ENCODE results near the gene CAPN11.

Gene CAPN11

DNA sequence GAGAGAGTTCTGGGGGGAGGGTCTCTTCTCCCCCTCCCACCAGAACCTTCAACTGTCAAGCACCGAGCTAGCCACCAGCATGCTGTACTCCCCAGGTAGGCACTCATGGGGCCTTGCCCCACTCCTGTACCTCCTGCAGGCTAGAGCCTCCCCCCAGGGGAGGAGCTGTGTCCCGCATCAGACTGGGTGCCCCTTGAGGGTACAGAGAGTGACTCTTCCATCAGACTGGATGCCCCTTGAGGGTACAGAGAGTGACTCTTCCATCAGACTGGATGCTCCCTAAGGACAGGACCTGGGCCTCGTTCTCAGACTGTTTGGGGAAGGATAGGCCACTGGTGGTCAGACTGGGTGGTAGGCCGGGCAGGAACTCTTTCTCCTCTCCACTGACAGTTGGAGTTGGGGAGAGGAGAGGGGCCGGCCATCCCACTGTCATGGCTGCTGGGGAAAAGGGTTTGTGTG lies at the start of gene CAPN11:
Gene CAPN11 (plus strand): TSS at position 51 of the 459 bp plus-strand sequence. CDS start 29 bp downstream, at position 80.
- no peak for DNase-seq (ENCODE audit: low read depth in 2 of 2)

DNA sequence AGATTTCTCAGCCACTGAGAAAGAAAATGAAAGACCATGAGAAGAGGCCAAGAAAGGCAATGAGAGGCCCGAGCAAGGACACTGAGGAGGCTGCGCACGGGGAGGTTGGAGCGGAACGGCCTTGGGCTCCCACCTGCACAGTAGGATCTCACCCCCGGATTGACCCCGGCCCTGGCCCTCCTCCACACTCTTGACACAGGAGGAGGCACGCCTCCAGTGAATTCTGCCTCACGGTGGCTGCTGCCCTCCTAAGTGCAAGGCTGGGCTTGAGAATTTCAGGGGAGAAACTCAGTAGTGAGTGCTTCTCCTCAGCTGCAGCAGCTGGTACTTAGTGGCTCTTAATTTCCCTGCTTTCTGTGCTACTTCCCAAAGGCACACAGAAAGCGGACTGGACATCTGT lies 49.4 kb upstream of the CAPN11 start:
- DNase-seq (ENCODE audit: low read depth in 2 of 2), result no peak

DNA sequence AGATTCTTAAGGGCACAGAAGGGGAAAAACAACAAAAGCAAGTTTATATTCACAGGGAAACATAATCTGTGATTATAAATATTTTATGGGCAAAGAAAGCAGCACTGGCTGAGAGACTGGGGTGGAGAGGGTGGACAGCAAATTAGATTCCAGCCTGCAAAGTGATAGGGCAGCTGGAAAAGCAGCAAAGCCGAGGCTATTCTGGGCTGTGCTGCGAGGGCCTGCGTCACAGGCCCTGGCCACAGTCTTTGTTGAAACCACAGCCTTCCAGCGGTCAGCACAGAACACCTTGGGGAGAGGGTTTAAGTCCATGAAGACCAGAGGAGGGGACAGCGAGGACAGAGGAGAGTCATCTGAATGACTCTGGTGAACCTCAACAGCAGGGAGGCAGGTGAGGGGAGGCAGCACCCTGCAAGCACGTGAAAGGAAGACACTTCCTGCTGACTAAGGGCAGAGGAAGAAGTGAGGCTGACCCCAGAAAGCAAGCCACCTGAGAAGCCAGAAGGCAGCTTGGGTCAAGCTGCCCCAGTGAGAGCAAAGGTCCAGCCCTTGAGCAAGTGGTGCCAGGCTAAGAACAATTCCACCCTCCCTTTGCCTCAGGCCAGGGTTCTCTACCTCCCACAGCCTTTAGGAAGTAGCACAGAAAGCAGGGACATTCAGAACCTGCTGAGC lies 48.5 kb upstream of the CAPN11 start:
- DNase-seq (ENCODE audit: low read depth in 2 of 2), result no peak

DNA sequence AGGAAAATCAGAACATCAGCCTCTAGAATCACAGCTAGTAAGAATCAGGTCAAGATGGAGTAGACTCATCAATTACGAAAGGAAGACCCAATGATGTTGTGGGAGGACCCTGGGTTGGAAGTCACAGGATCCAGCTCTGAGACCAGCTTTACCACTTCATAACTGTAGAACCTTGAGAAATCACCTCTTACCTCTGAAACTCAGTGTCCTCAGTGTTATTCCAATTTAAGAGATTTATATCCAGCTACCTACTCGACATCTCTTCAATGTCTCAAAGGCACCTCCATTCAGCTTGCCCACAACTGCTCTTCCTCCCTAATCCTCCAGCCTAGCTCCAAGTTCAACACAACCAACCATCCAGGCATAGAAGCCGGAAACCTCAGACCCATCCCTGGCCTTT lies 47.7 kb upstream of the CAPN11 start:
- DNase-seq (ENCODE audit: low read depth in 2 of 2), result no peak

DNA sequence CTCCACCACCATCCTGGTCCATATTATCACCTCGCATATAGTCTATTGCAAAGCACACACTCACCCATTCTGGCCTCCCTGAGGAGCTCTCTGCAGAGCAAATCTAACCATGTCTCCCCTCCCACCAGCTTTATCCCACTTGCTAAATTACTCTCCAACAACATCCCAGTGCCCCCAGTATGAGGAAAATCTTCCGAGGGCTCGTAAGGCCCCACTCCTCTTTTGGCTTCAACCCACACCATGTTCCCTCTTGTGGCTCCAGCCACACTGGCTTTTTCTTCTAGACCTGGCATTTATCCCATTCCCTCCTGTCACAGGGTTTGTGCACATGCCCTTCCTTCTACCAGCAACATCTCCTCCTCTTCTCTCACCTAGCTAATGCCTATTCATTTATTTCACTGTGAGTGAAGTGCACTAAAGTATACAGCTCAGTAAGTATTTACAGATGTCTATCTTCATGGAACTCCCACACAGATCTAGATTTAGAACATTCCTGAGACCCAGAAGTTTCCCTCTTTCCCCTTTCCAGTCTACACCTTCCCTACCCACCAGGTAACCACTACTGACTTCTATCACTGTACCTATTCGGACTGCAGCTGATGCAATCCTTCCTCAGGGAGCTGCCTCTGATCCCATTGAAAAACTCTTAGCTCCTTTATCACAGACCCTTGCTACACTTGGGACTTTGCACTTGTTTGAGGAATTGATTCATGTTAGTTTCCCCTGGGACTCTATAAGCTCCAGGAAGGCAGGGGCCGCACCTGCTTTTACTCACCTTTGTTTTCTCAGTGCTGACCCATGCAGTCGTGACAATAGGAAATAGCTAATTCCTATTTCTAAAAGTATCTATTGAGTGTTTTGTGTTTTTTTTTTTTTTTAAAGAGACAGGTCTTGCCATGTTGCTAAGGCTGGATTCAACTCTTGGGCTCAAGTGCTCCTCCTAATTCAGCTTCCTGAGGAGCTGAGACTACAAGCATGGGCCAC lies 46.9 kb upstream of the CAPN11 start:
- DNase-seq (ENCODE audit: low read depth in 2 of 2), result no peak

DNA sequence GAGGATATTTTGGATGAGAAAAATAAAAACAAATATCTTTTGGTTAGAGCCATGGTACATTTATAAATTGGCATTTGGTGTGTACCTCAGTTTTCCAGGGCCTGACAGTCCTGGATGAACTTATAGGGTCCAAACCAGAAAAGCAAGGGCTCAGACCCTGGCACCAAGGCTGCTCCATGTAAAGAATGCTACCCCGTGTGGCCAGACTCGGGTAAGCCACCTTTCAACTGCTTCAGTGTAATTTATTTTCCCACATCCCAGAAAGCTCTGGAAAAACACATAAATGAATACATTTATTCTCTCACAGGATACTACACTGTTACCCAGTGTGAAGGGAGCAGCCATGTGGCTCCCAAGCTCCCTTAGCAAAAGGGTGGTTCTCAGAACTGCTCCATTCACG lies 45.2 kb upstream of the CAPN11 start:
- no peak for DNase-seq (ENCODE audit: low read depth in 2 of 2)

DNA sequence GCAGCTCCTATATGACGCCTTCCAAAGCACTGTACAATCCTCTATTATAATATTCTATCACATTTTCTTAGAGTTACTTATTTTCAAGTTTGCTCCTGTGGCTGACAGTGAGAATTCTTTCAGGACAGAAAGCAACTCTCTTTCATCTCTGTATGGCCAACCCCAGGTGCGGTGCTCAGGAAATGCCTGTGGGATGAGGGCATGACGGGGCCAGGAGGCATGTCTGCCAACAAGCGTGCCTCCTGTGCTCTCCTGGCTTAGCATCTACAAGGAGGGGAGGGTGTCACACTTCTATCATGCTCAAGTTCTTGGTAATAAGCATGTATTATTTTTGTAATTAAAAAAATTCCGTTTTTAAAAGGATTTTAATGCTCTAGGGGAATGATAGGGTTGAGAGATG lies 42.8 kb upstream of the CAPN11 start:
- DNase-seq (ENCODE audit: low read depth in 2 of 2), result no peak

DNA sequence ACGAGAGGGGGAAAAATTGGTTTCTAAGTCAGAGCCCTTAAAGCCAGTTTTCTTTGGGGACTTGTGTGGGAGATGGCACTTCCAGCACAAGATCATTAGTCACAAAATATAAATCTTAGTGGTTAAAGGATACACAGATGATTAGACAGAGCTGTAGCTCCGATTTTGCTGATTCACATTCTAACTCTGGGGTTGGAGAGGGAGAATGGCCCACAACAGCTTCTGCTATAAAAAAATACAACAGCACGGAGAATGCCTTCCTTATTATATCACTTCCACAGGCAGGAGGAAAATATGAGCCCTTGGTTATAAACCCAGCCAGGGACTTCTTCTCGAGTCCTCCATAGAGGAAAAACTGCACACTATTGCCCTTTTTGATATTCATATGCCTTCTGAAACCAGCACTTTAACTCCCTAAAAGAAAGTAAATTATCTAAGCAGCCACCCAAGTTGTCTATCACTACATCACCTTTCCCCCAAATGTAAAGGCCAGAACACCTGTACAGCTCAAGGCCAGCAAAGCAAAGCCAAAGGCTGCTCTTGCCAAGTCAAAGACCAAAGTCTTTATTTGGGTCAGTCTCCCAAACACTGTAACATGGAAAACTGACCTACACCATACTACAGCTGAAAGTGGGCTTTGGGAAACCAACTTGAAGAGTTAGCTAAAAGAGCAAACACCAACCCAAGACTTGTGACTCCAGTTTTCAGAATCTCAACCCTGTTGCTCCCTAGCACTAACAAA lies 41.8 kb upstream of the CAPN11 start:
- no peak for DNase-seq (ENCODE audit: low read depth in 2 of 2)

DNA sequence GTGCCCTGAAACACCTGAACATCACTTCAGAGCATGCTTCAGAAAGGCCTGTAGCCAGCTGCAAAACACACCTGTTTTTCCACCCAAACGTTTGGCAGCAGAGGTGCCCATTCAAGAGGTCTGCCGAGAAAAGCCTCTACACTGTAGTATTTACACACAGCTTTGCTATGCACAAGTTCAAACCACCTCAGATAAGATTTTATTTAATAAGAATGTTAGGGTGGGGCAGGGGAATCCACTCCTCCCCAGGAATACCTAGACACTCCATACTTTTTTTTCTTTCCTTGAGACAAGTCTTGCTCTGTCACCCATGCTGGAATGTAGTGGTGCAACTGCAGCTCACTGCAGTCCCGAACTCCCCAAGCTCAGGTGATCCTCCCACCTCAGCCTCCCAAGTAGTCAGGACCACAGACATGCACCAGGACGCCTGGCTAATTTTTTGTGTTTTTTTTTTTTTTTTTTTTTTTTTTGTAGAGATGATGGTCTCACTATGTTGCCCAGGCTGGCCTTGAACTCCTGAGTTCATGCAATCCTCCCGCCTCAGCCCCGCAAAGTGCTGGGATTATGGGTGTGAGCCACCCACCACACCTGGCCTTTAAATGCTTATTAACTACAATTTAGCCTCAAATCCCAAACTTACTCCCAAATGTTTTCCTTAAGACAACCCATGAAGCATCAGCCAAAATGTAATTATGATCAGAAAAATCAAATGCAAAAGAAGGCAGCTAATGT lies 41.1 kb upstream of the CAPN11 start:
- DNase-seq (ENCODE audit: low read depth in 2 of 2), result no peak

DNA sequence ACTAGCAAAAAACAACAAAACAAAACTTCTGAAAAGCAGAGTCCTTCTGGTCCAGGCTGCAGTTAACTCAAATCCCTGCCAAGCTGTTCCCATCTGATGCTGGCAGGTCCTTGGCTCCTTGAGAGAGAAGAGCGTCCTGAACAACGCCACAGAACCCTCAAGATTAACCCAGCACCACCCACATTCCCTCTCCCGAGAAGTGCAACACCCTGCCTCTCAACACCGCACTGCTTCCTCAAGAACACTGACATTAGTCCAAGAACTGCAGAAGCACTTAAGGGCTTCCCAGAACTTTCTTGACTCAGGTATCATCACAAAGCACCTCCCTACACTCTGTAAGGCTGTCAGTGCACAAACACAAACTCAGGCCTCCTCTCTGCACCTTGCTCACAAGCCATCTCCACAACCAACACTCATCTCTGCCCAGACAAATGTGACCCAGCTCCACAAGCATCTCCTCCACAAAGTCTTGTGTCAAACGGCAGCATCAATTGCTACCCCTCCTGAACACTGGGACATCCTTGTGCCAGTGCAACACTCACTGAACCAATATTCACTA lies 38.8 kb upstream of the CAPN11 start:
- no peak for DNase-seq (ENCODE audit: low read depth in 2 of 2)

DNA sequence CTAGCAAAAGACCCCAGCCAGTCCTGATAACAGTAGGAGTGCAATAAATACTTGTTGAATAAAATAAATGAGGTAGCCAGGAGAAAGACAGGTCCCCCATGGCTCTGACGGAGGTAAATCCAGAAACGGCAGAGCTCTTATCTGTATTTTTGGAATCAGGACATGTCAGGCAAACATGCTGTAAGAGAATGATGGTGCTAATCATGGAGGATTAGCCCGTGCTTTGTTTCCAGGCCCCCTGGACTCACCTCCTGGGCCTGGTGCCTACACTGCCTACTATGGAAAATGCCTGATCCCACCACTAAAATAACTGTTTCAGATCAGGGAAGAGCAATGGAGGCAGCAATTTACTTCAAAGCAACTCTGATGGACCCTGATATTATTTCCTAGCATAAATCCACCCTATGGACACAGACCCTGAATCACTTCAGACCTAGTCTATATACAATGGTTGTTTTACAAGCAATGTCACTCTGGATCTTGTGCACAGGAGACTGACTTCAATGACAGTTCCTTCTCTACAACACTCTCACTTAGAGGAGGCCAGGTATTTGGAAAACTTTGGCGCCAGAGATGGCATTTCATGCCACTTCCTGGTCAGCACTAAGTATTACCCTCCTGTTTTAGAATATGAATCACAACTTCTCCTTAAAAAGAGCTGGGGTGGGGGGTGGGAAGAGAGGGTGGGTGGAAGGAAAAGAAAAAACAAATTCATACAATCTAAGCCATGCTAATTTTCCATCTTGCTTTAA lies 37.8 kb upstream of the CAPN11 start:
- no peak for DNase-seq (ENCODE audit: low read depth in 2 of 2)

DNA sequence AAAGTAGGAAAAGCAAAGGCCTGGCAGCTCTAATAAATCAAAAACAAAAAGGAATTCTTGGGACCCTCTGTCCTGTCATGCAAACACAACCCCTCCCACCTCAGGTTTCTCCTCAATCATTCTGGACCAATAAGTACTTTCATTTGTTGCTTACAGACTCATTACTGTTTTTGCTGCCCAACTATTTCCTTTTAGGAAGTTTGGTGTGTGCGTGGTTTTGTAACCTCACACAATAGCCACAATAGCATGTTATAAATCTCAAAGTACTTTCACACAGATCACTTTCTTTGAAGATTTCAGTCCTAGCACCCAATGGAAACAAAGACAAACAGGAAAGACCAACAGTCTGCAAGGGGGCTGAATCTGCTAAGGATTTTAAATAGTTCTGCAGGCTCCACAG lies 35.8 kb upstream of the CAPN11 start:
- no peak for DNase-seq (ENCODE audit: low read depth in 2 of 2)

DNA sequence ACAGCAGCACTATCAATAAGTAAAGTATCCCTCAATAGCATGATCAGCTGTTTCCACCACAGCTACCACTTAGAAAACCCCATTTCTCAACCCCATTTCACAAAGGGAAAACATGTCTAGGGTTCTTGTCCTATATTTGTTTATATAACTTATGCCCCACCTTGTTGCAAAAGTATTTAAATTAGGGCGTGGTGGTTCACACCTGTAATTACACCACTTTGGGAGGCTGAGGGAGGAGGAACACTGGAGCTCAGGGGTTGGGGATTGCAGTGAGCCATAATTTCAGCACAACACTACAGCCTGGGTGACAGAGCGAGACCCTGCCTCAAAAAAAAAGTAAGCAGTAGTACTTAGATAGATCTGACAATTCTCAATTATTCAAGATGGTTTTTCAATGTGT lies 35.1 kb upstream of the CAPN11 start:
- DNase-seq (ENCODE audit: low read depth in 2 of 2), result no peak

DNA sequence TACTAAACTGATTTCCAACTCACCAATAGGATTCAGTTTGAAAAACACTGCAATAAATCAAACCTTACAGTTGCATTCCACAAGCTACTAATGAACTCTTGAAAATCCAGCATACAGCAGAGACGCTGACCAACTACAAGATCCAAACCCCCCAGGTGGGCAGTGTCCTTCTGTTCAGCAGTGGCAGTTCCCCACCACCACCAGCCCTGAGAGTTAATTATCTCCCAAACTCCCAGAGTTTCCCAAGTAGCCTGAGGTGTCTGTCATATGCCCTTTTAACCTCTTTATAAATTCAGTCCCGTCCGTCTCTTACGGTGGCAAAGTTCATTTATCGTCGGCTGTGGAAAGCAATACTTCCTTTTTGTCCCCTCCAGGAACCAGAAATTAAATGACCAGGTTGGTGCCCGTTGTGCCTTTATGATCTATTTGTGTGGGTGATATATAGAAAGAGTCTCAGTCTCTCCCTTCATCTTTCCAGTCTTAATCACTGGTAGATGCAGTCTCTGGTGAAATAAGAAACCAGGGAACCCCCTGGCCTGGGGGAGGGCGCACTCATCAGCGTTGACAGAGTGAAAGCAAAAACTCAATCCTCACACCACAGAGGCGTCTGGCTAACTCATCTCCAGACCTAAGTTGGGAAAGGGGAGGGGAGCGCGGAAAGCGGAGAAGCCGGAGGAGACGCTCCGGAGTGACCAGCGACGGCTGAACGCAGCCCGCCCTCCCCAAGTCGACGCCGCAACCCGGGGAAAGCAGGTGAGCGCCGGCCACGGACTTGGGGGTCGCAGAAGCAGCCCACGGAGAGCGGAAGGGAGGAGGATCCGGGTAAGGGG lies 32.1 kb upstream of the CAPN11 start:
- peak; percentile 20 to 45 for DNase-seq (ENCODE audit: low read depth in 2 of 2)

DNA sequence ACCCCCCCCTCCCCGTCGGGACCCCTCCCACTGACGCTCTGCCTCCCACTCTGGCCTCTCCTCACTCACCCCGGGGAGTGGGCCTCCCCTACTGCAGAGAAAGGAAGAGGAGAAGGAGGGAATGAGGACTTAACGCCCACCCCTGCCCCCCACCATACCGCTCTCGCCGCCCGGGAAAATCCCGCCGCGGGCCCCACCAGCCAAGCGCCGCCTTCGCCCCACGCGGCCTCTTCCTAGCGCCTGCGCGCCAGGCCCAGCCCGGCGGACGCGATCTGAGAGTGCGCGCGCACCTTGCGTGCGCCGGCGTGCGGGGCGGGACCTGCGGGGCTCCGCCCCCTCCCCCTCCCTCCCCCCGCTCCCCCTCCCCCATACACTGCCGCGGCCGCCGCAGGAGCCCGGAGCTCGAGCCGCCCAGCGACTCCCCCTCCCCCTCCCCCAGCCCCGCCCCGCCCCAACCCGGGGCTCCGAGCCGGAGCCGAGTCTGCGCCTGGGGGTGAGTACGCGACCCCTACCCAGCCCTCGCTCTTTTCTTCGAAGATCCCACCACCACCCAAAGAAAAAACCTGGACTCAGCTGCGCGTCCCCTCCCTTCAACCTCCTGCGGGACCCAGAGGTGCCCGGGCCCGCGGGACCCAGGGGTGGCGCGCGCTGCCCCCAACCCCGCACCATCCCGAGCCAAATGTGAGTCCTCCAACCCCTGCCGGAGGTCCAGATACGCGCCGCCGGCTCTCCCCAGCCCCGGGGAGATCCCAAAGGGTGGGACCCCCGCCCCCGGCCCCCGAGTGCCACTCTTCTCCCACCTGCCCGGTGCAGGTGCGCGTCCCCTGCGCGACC lies 31.2 kb upstream of the CAPN11 start, which contains the start of the genes MRPL14 and TMEM63B:
Gene MRPL14 (minus strand): TSS at position 267 of the 834 bp plus-strand sequence. CDS start 10,841 bp downstream, outside the sequence.
Gene TMEM63B (plus strand): TSS at position 369 of the 834 bp plus-strand sequence. CDS start 7,031 bp downstream, outside the sequence.
- peak; percentile 78 to 89 for DNase-seq (ENCODE audit: low read depth in 2 of 2)

DNA sequence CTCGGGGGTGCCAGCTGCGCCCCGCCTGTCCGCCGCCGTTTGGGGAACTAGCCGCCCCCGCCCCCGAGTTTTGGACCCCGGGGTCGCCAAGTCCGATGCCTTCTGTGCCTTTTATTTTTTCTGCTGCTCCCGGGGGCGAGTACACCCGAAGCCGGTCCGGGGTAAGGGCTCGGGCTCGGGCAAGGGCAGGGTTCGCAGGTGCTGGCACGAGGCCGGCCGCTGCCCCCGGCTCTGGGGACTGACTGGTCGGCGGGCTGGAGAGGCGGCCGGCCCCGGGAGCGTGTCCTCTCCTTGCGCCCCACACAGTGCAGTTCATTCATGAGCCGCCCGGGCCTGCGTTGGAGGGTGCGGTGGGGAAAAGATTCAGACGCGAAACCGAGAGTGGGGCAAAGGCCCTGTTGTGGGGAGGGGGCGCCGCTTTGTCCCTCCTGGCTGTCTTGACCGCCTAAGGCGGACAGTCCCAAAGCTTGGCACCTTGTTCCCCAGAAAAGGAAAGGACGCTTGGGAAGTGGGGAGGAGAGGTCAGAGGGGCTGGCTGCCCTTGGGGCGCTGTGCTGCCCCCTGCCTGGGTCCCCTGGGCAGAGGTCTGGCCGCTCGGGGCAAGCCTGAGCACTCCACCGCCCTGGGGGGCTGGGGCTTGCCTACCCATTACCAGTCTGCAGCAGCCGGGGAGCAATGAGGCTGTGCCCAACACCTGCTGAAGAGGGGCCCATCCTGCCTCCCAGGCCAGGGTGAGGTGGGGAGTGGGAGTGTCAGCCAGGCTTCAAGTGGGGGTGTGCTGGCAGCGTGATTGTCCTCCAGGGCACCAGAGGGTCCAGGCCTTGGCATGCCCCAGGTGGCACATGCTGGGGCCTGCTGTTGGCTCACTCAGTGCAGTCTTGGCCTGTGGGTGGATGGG lies 30.4 kb upstream of the CAPN11 start:
- no peak for DNase-seq (ENCODE audit: low read depth in 2 of 2)

DNA sequence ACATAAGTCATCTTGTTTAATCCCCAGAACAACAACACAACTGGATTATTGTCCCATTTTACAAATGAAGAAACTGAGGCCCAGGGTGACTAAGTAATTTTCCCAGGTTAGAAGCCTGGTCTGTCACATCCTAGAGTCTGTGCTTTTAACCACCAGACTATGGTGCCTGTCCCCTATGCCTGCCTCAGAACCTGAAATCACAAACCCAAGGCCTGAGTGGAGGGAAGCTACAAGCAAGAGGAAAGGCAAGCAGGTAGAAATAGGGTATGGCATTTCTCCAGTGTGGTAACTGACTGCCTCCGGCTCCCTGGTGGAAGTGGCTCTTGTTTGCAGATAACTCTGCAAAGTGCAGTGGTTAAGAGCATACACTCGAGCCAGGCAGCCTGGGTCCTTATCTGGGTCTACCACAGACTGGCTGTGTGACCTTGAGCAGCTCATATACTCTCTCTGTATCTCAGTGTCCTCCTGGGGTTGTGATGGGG lies 28.7 kb upstream of the CAPN11 start:
- DNase-seq (ENCODE audit: low read depth in 2 of 2), result no peak

All from stimulated activated CD8-positive, alpha-beta memory T cell treated with anti-CD3 and anti-CD28 coated beads, Interleukin-2, amount 100 ng/mL, for 1 hour (primary cell).